GM23338 (cell line): ENCODE results near the gene GAP43. TPM values are rescaled to one million over a fixed set of nuclear protein-coding genes. Genes with fewer than 3 reads are reported as not detected.

Experiments used
- ATAC-seq: fragments of 200-7000 bp; cut with Tn5 transposase; 3 replicates; pipeline ENCODE4 v1.9.1; 2020
- DNase-seq: peaks from one replicate; pipeline ENCODE4 v3.0.0-alpha.2; 2015; ENCODE audit warnings: low spot score
- H2AFZ ChIP-seq: fragments of 200-600 bp; sonication (generic); 2 replicates; pipeline ENCODE4 v1.8.0; 2016; ENCODE audit warnings: antibody characterized with exemption, mild to moderate bottlenecking, moderate library complexity
- H3F3A ChIP-seq: fragments of 200-600 bp; sonication (generic); replicated peaks from 2 replicates; pipeline ENCODE4 v1.8.0; 2017; ENCODE audit warnings: antibody characterized with exemption, mixed run types, low read depth
- H3K27ac ChIP-seq: fragments of 200-600 bp; sonication (generic); 2 replicates; pipeline ENCODE4 v1.6.1; 2016; ENCODE audit warnings: low read depth
- H3K27me3 ChIP-seq: fragments of 200-600 bp; sonication (generic); 2 replicates; pipeline ENCODE4 v1.8.0; 2016; ENCODE audit warnings: mild to moderate bottlenecking, mixed run types, moderate library complexity; ENCODE audit not compliant: insufficient read depth
- H3K36me3 ChIP-seq: fragments of 200-600 bp; sonication (generic); 2 replicates; pipeline ENCODE4 v1.8.0; 2016; ENCODE audit warnings: mild to moderate bottlenecking; ENCODE audit not compliant: insufficient read depth
- H3K4me1 ChIP-seq: fragments of 200-600 bp; sonication (generic); 2 replicates; pipeline ENCODE4 v1.8.0; 2016; ENCODE audit warnings: mild to moderate bottlenecking, moderate library complexity; ENCODE audit not compliant: insufficient read depth
- H3K4me2 ChIP-seq: fragments of 200-600 bp; sonication (generic); 2 replicates; pipeline ENCODE4 v1.7.1; 2017; ENCODE audit warnings: mixed run types
- H3K4me3 ChIP-seq: fragments of 200-600 bp; sonication (generic); 2 replicates; pipeline ENCODE4 v1.6.1; 2016; ENCODE audit warnings: mixed run types
- H3K79me2 ChIP-seq: fragments of 200-600 bp; sonication (generic); replicated peaks from 2 replicates; pipeline ENCODE4 v1.8.0; 2017; ENCODE audit warnings: mild to moderate bottlenecking; ENCODE audit not compliant: insufficient read depth
- H3K9me2 ChIP-seq: fragments of 200-600 bp; sonication (generic); 2 replicates; pipeline ENCODE4 v1.8.0; 2017; ENCODE audit not compliant: insufficient read depth
- H4K20me1 ChIP-seq: fragments of 200-600 bp; sonication (generic); replicated peaks from 2 replicates; pipeline ENCODE4 v1.8.0; 2017; ENCODE audit warnings: mild to moderate bottlenecking; ENCODE audit not compliant: insufficient read depth
- H3K27ac Mint-ChIP-seq: 2 replicates; pipeline ENCODE4 v1.8.0; 2020; ENCODE audit warnings: inconsistent platforms, mild to moderate bottlenecking, moderate library complexity, mixed read lengths
- H3K27me3 Mint-ChIP-seq: 3 replicates; pipeline ENCODE4 v1.8.0; 2022; ENCODE audit warnings: low read depth, mild to moderate bottlenecking, moderate library complexity, mixed read lengths, inconsistent platforms; ENCODE audit not compliant: insufficient read depth, poor library complexity
- H3K36me3 Mint-ChIP-seq: 3 replicates; pipeline ENCODE4 v1.8.0; 2021; ENCODE audit warnings: low read depth, mild to moderate bottlenecking, inconsistent platforms, moderate library complexity, mixed read lengths
- H3K4me1 Mint-ChIP-seq: 3 replicates; pipeline ENCODE4 v1.8.0; 2020; ENCODE audit warnings: mild to moderate bottlenecking, inconsistent platforms, mixed read lengths
- H3K4me3 Mint-ChIP-seq: 3 replicates; pipeline ENCODE4 v1.8.0; 2021; ENCODE audit warnings: moderate library complexity, mild to moderate bottlenecking, inconsistent platforms, mixed read lengths
- H3K9me3 Mint-ChIP-seq: 3 replicates; pipeline ENCODE4 v1.8.0; 2020; ENCODE audit warnings: moderate library complexity, mild to moderate bottlenecking, inconsistent platforms, mixed read lengths
- EZH2 ChIP-seq: fragments of 200-600 bp; sonication (generic); IDR thresholded peaks from one replicate; pipeline ENCODE4 v1.8.0; 2017; ENCODE audit warnings: antibody characterized with exemption, mild to moderate bottlenecking, low read depth; ENCODE audit not compliant: unreplicated experiment
- EZH2phosphoT487 ChIP-seq: fragments of 200-600 bp; sonication (generic); IDR thresholded peaks from one replicate; pipeline ENCODE4 v1.8.1; 2018; ENCODE audit warnings: antibody characterized with exemption; ENCODE audit not compliant: unreplicated experiment
- JUNB ChIP-seq: IDR thresholded peaks from one replicate; pipeline ENCODE4 v1.6.1; 2016; ENCODE audit warnings: antibody characterized with exemption; ENCODE audit not compliant: unreplicated experiment
- NANOG ChIP-seq: IDR thresholded peaks from 2 replicates; pipeline ENCODE4 v1.6.1; 2016; ENCODE audit warnings: antibody characterized with exemption, borderline replicate concordance
- POLR2AphosphoS5 ChIP-seq: IDR thresholded peaks from 2 replicates; pipeline ENCODE4 v1.6.1; 2016; ENCODE audit warnings: antibody characterized with exemption, low read depth
- STAT1 ChIP-seq: IDR thresholded peaks from one replicate; pipeline ENCODE4 v1.6.1; 2016; ENCODE audit warnings: antibody characterized with exemption; ENCODE audit not compliant: unreplicated experiment
- ZNF114 ChIP-seq: fragments of 250-450 bp; sonication (Bioruptor Pico); IDR thresholded peaks from 2 replicates; pipeline ENCODE4 v1.5.0; 2020; ENCODE audit warnings: mild to moderate bottlenecking, moderate library complexity
- ZNF331 ChIP-seq: fragments of 250-450 bp; sonication (Bioruptor Pico); IDR thresholded peaks from 2 replicates; pipeline ENCODE4 v1.5.0; 2020; ENCODE audit warnings: low read depth, mild to moderate bottlenecking, moderate library complexity
- polyA plus RNA-seq: library from polyadenylated mRNA; unstranded; fragments of >200 nt; fragmentation: Nextera tagmentation; extraction: Ambion mirVana; gene quantifications from 2 replicates; pipeline ENCODE4 v1.2.1, GENCODE V29; 2016
- total RNA-seq: library from RNA; depleted of rRNA; stranded (reverse); fragments of >200 nt; shearing (Covaris generic); gene quantifications from 2 replicates; pipeline ENCODE4 v1.2.3, GENCODE V29; 2014
- TF ChIP-seq, protein P1 (sequence below), 2 experiments: fragments of 200-600 bp in 1 of 2; sonication (generic) in 1 of 2; conservative IDR thresholded peaks; 2 replicates each; pipeline versions ENCODE4 v1.5.1 to v1.6.1; 2016 to 2017; ENCODE audit warnings: antibody characterized with exemption in 2 of 2, low read depth in 2 of 2, mild to moderate bottlenecking in 2 of 2, moderate library complexity in 1 of 2
- TF ChIP-seq, protein P2 (sequence below): IDR thresholded peaks from one replicate; pipeline ENCODE4 v1.6.1; 2018; ENCODE audit warnings: antibody characterized with exemption; ENCODE audit not compliant: unreplicated experiment
- TF ChIP-seq, protein P3 (sequence below): fragments of 250-450 bp; sonication (Bioruptor Pico); IDR thresholded peaks from 2 replicates; pipeline ENCODE4 v1.5.0; 2020; ENCODE audit warnings: mild to moderate bottlenecking, moderate library complexity
- TF ChIP-seq, protein P4 (sequence below): IDR thresholded peaks from 2 replicates; pipeline ENCODE4 v1.6.1; 2016; ENCODE audit warnings: antibody characterized with exemption

GAP43 gene
- total and polyA plus RNA-seq, 2 experiments from 2014 or later: 16.1 to 48.1 TPM

DNA sequence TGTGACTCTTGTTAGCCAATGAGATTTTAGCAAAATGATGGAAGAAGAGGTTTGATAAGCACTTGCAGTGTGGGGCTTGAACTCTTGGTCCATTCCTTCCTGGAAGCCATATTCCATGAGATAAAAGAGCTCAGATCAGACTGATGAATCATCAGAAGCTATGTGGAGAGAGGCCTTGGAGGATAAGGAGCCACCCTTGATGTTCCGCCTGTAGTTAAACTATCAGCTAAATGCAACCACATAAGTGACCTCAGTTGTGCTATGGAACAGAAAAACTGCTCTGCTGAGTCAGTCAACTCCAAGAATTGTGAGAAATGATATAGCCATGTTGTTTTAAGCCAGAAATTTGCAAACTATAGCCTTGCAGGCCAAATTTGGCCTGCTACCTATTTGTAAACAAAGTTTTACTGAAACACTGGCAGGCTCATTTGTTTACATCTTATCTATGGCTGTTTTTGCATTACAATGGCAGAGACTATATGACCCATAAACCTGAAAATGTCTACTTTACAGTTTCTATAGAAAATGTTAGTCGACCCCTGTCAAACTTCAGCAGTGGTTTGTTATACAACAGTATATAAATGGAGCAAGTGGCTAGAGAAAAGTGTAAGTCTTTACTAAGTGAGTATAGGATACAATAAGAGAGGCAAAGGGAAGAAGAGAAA, 27.6 kb upstream of the GAP43 start:
- H4K20me1 ChIP-seq: no peaks in the 10 kb centered on the region
- TF ChIP-seq POLR2AphosphoS5 (no peak), EZH2phosphoT487 (no peak), JUNB (no peak), ZNF114 (CRISPR knock-in tag) (no peak), ZNF331 (CRISPR knock-in tag) (no peak), NANOG (no peak), EZH2 (no peak), STAT1 (no peak)
- TF ChIP-seq, protein P1, sequence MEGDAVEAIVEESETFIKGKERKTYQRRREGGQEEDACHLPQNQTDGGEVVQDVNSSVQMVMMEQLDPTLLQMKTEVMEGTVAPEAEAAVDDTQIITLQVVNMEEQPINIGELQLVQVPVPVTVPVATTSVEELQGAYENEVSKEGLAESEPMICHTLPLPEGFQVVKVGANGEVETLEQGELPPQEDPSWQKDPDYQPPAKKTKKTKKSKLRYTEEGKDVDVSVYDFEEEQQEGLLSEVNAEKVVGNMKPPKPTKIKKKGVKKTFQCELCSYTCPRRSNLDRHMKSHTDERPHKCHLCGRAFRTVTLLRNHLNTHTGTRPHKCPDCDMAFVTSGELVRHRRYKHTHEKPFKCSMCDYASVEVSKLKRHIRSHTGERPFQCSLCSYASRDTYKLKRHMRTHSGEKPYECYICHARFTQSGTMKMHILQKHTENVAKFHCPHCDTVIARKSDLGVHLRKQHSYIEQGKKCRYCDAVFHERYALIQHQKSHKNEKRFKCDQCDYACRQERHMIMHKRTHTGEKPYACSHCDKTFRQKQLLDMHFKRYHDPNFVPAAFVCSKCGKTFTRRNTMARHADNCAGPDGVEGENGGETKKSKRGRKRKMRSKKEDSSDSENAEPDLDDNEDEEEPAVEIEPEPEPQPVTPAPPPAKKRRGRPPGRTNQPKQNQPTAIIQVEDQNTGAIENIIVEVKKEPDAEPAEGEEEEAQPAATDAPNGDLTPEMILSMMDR (conservative IDR thresholded peaks at IDR 0.05; ENCODE audit: low read depth in 2 of 2): no peak
- TF ChIP-seq, protein P2, sequence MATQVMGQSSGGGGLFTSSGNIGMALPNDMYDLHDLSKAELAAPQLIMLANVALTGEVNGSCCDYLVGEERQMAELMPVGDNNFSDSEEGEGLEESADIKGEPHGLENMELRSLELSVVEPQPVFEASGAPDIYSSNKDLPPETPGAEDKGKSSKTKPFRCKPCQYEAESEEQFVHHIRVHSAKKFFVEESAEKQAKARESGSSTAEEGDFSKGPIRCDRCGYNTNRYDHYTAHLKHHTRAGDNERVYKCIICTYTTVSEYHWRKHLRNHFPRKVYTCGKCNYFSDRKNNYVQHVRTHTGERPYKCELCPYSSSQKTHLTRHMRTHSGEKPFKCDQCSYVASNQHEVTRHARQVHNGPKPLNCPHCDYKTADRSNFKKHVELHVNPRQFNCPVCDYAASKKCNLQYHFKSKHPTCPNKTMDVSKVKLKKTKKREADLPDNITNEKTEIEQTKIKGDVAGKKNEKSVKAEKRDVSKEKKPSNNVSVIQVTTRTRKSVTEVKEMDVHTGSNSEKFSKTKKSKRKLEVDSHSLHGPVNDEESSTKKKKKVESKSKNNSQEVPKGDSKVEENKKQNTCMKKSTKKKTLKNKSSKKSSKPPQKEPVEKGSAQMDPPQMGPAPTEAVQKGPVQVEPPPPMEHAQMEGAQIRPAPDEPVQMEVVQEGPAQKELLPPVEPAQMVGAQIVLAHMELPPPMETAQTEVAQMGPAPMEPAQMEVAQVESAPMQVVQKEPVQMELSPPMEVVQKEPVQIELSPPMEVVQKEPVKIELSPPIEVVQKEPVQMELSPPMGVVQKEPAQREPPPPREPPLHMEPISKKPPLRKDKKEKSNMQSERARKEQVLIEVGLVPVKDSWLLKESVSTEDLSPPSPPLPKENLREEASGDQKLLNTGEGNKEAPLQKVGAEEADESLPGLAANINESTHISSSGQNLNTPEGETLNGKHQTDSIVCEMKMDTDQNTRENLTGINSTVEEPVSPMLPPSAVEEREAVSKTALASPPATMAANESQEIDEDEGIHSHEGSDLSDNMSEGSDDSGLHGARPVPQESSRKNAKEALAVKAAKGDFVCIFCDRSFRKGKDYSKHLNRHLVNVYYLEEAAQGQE: no peak
- TF ChIP-seq, protein P3, sequence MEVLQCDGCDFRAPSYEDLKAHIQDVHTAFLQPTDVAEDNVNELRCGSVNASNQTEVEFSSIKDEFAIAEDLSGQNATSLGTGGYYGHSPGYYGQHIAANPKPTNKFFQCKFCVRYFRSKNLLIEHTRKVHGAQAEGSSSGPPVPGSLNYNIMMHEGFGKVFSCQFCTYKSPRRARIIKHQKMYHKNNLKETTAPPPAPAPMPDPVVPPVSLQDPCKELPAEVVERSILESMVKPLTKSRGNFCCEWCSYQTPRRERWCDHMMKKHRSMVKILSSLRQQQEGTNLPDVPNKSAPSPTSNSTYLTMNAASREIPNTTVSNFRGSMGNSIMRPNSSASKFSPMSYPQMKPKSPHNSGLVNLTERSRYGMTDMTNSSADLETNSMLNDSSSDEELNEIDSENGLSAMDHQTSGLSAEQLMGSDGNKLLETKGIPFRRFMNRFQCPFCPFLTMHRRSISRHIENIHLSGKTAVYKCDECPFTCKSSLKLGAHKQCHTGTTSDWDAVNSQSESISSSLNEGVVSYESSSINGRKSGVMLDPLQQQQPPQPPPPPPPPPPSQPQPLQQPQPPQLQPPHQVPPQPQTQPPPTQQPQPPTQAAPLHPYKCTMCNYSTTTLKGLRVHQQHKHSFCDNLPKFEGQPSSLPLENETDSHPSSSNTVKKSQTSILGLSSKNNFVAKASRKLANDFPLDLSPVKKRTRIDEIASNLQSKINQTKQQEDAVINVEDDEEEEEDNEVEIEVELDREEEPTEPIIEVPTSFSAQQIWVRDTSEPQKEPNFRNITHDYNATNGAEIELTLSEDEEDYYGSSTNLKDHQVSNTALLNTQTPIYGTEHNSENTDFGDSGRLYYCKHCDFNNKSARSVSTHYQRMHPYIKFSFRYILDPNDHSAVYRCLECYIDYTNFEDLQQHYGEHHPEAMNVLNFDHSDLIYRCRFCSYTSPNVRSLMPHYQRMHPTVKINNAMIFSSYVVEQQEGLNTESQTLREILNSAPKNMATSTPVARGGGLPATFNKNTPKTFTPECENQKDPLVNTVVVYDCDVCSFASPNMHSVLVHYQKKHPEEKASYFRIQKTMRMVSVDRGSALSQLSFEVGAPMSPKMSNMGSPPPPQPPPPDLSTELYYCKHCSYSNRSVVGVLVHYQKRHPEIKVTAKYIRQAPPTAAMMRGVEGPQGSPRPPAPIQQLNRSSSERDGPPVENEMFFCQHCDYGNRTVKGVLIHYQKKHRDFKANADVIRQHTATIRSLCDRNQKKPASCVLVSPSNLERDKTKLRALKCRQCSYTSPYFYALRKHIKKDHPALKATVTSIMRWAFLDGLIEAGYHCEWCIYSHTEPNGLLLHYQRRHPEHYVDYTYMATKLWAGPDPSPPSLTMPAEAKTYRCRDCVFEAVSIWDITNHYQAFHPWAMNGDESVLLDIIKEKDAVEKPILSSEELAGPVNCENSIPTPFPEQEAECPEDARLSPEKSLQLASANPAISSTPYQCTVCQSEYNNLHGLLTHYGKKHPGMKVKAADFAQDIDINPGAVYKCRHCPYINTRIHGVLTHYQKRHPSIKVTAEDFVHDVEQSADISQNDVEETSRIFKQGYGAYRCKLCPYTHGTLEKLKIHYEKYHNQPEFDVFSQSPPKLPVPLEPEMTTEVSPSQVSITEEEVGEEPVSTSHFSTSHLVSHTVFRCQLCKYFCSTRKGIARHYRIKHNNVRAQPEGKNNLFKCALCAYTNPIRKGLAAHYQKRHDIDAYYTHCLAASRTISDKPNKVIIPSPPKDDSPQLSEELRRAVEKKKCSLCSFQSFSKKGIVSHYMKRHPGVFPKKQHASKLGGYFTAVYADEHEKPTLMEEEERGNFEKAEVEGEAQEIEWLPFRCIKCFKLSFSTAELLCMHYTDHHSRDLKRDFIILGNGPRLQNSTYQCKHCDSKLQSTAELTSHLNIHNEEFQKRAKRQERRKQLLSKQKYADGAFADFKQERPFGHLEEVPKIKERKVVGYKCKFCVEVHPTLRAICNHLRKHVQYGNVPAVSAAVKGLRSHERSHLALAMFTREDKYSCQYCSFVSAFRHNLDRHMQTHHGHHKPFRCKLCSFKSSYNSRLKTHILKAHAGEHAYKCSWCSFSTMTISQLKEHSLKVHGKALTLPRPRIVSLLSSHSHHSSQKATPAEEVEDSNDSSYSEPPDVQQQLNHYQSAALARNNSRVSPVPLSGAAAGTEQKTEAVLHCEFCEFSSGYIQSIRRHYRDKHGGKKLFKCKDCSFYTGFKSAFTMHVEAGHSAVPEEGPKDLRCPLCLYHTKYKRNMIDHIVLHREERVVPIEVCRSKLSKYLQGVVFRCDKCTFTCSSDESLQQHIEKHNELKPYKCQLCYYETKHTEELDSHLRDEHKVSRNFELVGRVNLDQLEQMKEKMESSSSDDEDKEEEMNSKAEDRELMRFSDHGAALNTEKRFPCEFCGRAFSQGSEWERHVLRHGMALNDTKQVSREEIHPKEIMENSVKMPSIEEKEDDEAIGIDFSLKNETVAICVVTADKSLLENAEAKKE: no peak
- TF ChIP-seq, protein P4, sequence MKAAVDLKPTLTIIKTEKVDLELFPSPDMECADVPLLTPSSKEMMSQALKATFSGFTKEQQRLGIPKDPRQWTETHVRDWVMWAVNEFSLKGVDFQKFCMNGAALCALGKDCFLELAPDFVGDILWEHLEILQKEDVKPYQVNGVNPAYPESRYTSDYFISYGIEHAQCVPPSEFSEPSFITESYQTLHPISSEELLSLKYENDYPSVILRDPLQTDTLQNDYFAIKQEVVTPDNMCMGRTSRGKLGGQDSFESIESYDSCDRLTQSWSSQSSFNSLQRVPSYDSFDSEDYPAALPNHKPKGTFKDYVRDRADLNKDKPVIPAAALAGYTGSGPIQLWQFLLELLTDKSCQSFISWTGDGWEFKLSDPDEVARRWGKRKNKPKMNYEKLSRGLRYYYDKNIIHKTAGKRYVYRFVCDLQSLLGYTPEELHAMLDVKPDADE: no peak
- H3K79me2 ChIP-seq: no peaks in the 10 kb centered on the region
- no peak overlapping the region for H3K4me2 ChIP-seq
- no peak overlapping the region for H2AFZ ChIP-seq
- no peaks in the 10 kb centered on the region for H3F3A ChIP-seq
- DNase-seq (no peak), ATAC-seq (no peak)
- H3K4me3 ChIP-seq: no peak overlapping the region
- H3K36me3 ChIP-seq: 0 out of 2 replicates have a peak, but pooled peaks cover 4% of the 10 kb centered on the region
- Mint-ChIP-seq H3K4me3 (no peak overlapping the region), H3K27ac (no peak overlapping the region), H3K9me3 (peaks cover 32% of the 10 kb centered on the region), H3K27me3 (peaks cover 5% of the 10 kb centered on the region), H3K36me3 (peaks cover 34% of the 10 kb centered on the region), H3K4me1 (no peaks in the 10 kb centered on the region)
- no peaks in the 10 kb centered on the region for H3K27me3 ChIP-seq
- no peak overlapping the region for H3K27ac ChIP-seq
- peaks cover 8% of the 10 kb centered on the region for H3K9me2 ChIP-seq
- H3K4me1 ChIP-seq: no peaks in the 10 kb centered on the region
